ENCODE results near the gene ERBB2.
"Not testable (repeated sequence)": the region's sequence is repeated elsewhere in the genome, so short reads cannot be mapped to it uniquely, and the experiment has no call there.

Gene ERBB2

DNA sequence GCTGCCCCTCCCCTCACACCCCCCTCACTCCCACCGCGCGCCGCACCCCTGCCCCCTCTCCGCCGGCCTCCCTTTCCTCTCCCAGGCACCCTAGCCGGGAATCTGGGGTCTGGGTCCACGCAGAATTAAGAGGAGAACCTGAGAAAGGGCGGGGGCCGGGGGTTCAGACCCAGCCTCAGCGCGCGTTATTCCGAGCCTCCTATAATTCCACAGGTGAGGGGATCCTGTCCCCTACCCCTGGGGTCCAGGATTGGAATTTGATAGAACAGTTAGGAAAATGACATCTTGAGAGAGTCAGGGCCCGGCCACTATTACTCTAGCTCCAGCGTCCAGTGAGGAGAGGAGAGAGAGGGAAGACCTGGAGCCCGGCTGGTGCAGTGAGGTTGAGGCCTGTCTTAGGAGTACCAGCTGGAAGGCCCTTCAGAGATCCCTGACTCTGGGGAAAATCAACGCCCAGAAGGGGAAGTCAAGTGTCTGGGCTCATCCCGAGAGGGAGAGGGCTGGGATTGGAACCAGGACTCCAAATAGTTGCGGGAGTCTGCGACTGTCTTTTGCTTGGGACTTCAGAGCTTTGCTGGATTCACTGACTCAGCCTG is 55.2 kb downstream of the ERBB2 start:
- DNase-seq (ENCODE audit: low read depth, low spot score): no peak
- H3K27ac ChIP-seq: peak overlapping the region; percentile 46

DNA sequence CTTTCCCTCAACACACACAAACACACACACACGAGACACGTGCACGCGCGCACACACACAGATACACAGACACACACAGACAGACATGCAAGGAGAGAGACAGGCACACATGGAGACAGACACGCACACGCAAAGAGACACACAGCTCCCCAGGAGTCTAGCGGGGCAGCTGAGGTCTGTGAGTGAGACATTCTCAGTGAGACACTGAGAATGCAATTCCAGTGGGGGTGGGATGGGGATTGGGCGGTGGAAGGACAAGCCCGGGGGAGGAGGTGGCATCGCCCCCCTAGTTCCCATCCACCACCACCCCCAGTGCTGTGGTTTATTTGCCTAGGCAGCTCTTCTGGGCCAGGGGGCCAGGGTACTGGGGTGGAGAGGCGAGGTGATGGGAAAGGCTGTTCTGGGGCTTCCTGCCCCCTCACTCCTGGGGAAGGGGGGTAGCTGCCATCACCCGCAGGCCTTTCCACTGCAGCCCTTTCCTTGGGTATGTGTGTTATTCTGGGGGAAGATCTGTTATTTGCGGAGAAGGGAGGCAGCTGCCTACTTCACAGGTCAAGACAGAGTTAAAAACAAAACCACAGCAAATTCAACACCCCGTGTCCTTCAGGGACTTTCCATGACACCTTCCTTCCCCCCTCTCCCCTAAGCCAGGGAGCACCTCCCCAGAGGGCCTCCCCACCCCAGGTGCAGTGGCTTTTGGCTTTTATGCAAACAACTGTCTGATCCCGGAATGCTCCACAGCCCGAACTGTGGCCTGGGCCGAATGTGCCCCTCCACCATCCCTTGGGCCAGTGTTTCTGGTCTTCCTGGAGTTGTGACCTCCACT is 55.9 kb downstream of the ERBB2 start:
- H3K27ac ChIP-seq: no peak overlapping the region
- no peak for DNase-seq (ENCODE audit: low read depth, low spot score)

DNA sequence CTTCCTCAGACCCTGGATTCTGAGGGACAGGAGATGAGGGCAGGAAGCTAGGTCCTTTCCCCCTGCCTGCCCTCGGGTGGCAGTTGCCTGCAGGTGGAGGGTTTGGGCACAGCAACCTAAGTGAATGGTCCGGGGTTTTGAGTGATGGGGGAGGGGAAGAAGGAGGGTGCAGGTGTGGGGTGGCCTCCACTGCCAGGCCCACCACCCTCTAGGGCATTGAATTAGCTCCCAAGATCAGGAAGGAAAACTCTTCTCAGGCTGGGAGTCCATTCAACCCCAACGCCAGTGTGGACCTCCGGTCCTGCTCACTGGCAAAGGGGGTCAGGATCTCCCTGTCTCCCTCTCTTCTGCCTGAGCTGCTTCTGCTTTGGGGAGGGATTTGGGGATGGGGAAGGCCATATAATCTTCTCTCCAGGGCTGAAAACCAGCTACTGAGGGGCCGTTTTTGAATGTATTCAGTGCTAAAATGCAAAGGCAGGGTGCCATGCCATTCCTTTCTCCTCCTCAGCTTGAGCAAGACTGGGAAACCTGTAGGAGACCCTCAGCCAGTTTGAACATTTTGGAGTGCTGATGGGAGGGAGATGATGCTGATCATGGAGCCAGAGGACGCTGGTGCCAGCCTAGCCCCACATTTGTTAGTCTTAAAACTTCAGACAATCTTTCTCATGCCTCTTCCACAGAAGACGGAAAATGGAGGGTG is 56.7 kb downstream of the ERBB2 start:
- no peak overlapping the region for H3K27ac ChIP-seq
- no peak for DNase-seq (ENCODE audit: low read depth, low spot score)

GRCh38 chr17:39757176-39757662 is 57.4 kb downstream of the ERBB2 start:
- DNase-seq (ENCODE audit: low read depth, low spot score): no peak
- no peak overlapping the region for H3K27ac ChIP-seq

DNA sequence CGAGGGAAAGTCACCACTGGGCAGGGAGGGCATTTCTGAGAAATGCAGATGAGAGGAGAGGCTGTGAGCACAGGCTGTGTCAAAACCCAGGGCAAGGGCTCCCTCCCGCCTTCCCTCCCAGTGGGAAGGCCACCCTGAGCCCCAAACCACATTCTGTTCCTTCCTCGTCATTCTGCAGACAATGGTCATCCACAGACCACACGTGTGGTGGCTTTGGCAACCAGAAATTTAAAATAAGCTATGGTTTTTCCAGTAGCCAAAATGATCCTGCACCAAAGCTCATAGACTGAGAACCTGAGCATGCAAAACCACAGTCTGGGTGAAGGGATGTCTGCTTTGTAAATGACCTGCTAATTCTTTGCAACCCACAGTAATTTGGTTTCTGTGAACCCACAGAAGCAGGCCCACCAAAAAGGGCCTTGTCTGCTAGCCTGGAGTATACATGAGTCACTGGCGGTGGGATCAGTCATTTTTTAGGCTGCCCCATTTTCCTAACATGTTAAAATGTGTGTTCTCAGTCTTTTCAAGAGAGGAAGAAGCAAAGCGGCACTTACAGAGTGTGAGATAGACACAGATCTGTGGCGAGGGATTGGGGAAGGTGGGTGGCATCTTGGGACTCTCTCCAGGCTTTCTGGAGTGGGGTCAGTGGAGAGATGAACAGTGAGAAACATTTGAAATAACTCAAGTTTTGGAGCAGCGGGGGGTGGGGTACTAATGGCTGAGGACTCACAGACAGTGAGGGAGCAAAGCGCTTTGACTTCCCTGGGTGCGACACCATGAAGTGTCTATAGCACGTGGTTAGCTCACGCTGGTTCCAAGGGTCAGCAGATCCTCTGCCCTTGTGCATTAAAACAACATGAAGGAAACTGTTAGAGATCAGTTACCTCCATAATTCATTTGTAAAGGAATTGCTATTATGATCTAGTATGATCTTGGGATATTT is 58.3 kb downstream of the ERBB2 start:
- no peak overlapping the region for H3K27ac ChIP-seq
- no peak for DNase-seq (ENCODE audit: low read depth, low spot score)

- no peak for DNase-seq (ENCODE audit: low read depth, low spot score)
- H3K27ac ChIP-seq: no peak overlapping the region
Observed at GRCh38 chr17:39759204-39759603, 59.3 kb downstream of the ERBB2 start.

DNA sequence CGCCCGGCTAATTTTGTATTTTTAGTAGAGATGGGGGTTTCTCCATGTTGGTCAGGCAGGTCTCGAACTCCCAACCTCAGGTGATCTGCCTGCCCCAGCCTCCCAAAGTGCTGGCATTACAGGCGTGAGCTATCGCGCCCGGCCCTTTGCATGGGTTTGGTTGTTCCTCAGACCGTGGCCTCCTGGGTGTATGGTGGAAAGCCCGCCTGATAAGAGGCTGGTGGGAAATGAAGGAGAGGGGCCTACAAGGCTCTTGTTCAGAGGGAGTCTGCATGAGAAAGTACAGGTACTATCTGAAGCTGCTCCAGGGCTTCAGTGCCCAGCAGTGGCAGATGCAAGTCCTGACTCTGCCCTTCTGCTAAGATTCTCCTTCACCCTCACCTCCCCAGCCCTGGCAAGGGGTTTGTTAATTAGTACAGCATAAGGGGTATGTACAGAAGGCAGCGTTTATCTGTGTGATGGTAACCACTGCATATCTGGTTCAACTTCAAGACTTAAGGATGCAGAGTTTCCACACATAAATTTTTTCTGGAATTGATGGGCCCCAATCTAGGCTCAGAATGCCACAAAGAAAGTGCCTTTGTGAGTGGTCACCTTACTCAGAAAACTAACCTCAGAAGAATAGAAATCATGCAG is 62.1 kb downstream of the ERBB2 start:
- no peak overlapping the region for H3K27ac ChIP-seq
- no peak for DNase-seq (ENCODE audit: low read depth, low spot score)

GRCh38 chr17:39763051-39763820 is 63.4 kb downstream of the ERBB2 start:
- H3K27ac ChIP-seq: no peak overlapping the region
- DNase-seq (ENCODE audit: low read depth, low spot score): no peak

GRCh38 chr17:39764171-39764570 is 64.3 kb downstream of the ERBB2 start:
- DNase-seq (ENCODE audit: low read depth, low spot score); H3K27ac ChIP-seq: not testable (repeated sequence)

DNA sequence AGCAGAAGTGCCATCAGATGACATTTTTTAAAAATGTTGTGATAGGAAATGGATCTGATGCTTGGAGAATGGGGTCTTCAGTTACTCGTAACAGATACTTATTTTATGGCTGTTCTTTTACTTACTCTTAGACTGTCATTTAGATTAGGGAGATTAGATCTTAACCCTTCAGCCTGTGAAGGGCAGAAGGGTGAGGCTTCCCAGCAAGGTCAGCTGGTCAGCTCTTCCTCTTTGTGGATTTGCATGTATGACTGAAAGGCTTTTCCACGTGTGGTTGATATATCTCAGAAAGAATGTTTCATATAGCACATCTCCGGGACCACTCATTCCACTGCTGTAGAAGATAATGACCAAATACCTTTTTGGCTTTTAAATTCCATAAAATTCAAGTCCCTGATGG is 65.3 kb downstream of the ERBB2 start:
- no peak for DNase-seq (ENCODE audit: low read depth, low spot score)
- H3K27ac ChIP-seq: no peak overlapping the region

DNA sequence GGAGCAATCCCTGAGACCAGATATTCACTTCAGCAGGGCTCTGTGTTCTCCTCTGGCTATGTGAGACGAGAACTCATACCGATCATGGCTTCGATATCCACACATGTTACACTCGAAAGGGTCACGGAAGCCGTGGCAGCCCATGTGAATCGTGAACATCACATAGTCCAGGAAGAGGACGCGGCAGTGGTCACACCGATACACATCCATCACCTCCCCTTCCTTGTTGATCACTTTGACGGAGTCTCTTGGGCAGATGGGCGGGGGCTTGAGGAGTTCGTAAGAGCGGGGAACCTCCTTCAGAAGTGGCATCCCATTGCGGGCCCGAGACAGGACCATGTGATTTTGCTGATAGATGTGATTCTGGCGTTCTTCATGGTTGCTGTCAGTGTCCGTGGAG is 65.9 kb downstream of the ERBB2 start:
- H3K27ac ChIP-seq: no peak overlapping the region
- no peak for DNase-seq (ENCODE audit: low read depth, low spot score)

- no peak for DNase-seq (ENCODE audit: low read depth, low spot score)
- H3K27ac ChIP-seq: no peak overlapping the region
Observed at GRCh38 chr17:39767147-39767546, 67.3 kb downstream of the ERBB2 start.

GRCh38 chr17:39769974-39770587 is 70.2 kb downstream of the ERBB2 start:
- H3K27ac ChIP-seq: peak overlapping the region; percentile 30
- DNase-seq (ENCODE audit: low read depth, low spot score): peak; percentile 99

DNA sequence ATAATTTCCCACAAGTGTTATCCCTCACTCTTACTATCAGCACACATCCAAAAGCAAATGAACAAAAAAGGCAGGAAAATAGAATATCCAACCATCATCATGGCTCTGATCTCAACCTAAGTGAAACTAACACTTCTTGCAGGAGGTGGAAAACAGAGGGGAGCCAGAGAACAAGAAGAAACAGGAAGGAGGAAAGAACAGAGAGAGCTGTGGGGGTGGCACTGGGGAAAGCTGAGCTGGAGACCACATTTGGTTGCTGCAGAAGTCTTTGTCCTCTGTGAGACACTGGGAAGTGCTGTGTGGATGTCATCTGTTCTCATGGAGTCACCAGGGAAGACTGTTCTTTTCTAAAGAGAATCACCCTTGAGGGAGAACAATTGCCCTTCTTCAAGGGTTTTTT is 72.6 kb downstream of the ERBB2 start:
- H3K27ac ChIP-seq: no peak overlapping the region
- DNase-seq (ENCODE audit: low read depth, low spot score): no peak

- DNase-seq (ENCODE audit: low read depth, low spot score): no peak
- H3K27ac ChIP-seq: no peak overlapping the region
Observed at GRCh38 chr17:39772987-39773934, 73.4 kb downstream of the ERBB2 start.

DNA sequence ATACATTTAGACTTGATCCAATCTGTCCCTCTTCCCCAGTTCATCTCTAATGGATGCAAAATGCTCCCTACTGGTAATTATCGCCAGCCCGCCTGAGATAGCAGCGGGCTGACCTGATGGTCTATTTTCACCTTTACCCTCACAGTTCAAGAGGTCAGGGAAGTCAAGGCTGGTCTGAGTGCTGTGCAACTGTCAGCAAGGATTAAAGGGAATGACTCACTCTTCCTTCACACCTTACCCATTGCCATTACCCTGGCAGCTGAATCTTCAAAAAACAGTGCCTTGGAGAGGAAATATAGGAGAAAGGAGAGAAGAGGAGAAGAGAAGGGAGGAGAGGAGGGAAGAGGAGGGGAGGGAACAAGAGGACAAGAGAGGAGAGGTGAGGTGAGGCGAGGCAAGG is 74.2 kb downstream of the ERBB2 start:
- H3K27ac ChIP-seq: no peak overlapping the region
- DNase-seq (ENCODE audit: low read depth, low spot score): no peak

DNA sequence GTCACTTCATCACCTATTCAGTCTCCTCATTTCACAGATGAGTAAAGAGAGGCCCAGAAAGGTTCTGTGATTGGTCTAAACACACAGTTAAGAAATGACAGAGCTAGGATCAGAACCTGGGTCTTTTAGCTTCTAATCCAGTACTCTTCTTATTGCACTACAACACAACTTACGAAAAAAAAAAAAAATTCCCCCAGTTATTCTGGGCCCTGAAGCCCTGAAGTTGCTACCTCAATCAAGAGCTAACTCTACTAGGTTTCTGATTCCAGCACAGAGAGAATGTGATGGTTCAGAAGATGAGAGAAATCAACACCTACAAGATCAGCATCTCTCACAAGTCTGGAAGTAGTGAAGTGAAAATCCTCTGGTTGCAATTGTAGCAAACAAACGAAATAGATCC is 75.2 kb downstream of the ERBB2 start:
- DNase-seq (ENCODE audit: low read depth, low spot score): no peak
- H3K27ac ChIP-seq: no peak overlapping the region
